HL-60 (cell line): ENCODE results near the gene SLC39A6.

Experiments
- GABPA ChIP-seq: IDR thresholded peaks from 2 replicates; pipeline ENCODE4 v1.6.1; 2012; ENCODE audit warnings: low read depth
- POLR2AphosphoS5 ChIP-seq: IDR thresholded peaks from 2 replicates; pipeline ENCODE4 v1.6.1; 2012; ENCODE audit warnings: low read depth
- SPI1 ChIP-seq: IDR thresholded peaks from 2 replicates; pipeline ENCODE4 v1.6.1; 2012; ENCODE audit warnings: low read depth, mild to moderate bottlenecking, borderline replicate concordance
- TF ChIP-seq, protein P1 (sequence below): IDR thresholded peaks from one replicate; pipeline ENCODE4 v1.5.1; 2011; ENCODE audit warnings: low read length, control low read depth, inconsistent platforms; ENCODE audit not compliant: insufficient read depth
- TF ChIP-seq, protein P2 (sequence below): IDR thresholded peaks from 2 replicates; pipeline ENCODE4 v1.6.1; 2012; ENCODE audit warnings: low read depth; ENCODE audit not compliant: insufficient replicate concordance

DNA sequence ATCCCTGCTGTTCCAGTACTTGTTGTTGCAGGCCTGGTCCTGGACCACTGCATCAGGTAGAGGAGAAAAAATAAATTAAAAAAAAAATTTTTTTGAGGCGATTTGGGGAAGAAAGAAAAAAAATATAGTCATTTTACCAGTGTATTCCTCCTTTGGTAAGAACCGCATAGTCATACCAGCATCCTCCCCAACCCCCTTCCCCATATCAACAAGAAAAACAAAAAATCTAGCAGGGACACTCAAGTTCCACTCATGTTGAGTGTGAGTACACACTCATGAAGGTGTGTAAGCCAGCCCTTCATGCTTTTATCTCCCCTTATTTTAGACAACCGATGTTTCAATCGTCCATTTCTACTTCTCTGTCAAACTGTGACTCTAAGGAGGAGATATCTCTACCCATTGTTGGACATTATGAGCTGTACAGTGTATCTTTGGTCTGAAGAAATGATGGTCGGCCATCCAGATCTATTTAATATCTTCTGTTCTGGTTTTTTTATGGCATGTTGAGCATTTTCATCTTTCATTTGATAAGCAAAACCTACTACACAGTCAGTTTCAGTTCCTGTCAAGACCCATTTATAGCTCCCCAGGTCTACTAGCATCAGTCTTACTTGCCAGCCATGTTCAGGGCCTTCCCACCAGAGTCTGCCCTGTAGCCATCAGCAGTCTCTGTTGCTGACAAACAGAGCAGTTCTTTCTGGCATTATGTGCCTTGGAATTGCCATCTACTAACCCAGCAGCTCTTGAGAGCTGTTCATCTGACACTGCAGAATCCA is 20.6 kb upstream of the SLC39A6 start:
- TF ChIP-seq, protein P1, sequence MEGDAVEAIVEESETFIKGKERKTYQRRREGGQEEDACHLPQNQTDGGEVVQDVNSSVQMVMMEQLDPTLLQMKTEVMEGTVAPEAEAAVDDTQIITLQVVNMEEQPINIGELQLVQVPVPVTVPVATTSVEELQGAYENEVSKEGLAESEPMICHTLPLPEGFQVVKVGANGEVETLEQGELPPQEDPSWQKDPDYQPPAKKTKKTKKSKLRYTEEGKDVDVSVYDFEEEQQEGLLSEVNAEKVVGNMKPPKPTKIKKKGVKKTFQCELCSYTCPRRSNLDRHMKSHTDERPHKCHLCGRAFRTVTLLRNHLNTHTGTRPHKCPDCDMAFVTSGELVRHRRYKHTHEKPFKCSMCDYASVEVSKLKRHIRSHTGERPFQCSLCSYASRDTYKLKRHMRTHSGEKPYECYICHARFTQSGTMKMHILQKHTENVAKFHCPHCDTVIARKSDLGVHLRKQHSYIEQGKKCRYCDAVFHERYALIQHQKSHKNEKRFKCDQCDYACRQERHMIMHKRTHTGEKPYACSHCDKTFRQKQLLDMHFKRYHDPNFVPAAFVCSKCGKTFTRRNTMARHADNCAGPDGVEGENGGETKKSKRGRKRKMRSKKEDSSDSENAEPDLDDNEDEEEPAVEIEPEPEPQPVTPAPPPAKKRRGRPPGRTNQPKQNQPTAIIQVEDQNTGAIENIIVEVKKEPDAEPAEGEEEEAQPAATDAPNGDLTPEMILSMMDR = no peak
- TF ChIP-seq POLR2AphosphoS5 = no peak
- TF ChIP-seq, protein P2, sequence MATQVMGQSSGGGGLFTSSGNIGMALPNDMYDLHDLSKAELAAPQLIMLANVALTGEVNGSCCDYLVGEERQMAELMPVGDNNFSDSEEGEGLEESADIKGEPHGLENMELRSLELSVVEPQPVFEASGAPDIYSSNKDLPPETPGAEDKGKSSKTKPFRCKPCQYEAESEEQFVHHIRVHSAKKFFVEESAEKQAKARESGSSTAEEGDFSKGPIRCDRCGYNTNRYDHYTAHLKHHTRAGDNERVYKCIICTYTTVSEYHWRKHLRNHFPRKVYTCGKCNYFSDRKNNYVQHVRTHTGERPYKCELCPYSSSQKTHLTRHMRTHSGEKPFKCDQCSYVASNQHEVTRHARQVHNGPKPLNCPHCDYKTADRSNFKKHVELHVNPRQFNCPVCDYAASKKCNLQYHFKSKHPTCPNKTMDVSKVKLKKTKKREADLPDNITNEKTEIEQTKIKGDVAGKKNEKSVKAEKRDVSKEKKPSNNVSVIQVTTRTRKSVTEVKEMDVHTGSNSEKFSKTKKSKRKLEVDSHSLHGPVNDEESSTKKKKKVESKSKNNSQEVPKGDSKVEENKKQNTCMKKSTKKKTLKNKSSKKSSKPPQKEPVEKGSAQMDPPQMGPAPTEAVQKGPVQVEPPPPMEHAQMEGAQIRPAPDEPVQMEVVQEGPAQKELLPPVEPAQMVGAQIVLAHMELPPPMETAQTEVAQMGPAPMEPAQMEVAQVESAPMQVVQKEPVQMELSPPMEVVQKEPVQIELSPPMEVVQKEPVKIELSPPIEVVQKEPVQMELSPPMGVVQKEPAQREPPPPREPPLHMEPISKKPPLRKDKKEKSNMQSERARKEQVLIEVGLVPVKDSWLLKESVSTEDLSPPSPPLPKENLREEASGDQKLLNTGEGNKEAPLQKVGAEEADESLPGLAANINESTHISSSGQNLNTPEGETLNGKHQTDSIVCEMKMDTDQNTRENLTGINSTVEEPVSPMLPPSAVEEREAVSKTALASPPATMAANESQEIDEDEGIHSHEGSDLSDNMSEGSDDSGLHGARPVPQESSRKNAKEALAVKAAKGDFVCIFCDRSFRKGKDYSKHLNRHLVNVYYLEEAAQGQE = no peak
- TF ChIP-seq GABPA = no peak
- TF ChIP-seq SPI1 = no peak
